SK-MEL-5 (cell line): ENCODE data around the gene GABRR3. TPM values are rescaled to one million over a fixed set of nuclear protein-coding genes. Genes with fewer than 3 reads are reported as not detected.

Experiments used
- DNase-seq: peaks from one replicate; pipeline ENCODE4 v3.0.0-alpha.2; 2016; ENCODE audit warnings: low read depth, low spot score
- in situ Hi-C: cut with HindIII; loops from 2 replicates; pipeline ENCODE4 v1.10.0; 2016; ENCODE audit warnings: low sequenced_read_pairs, high pct_unique_total_duplicates, low pct_unique_long_range_greater_than_20kb
- polyA plus RNA-seq, 2 experiments: library from polyadenylated mRNA; depleted of rRNA; stranded (reverse); fragments of >200 nt; gene quantifications; 2 replicates each; pipeline ENCODE4 v1.2.3, GENCODE V29; 2015
- total RNA-seq: library from RNA; depleted of rRNA; stranded (reverse); fragments of >200 nt; shearing (Covaris generic); gene quantifications from 2 replicates; pipeline ENCODE4 v1.2.3, GENCODE V29; 2014; rRNA removed

Gene GABRR3
- total RNA-seq: not detected in 2 replicates
- not detected in 2 replicates for polyA plus RNA-seq (2015; cell fraction: cytosol; rRNA removed)
- polyA plus RNA-seq (2015; cell fraction: nucleus; rRNA removed): not detected in 2 replicates

GRCh38 chr3:98035208-98035607 lies at the start of gene GABRR3:
GABRR3 (minus strand) TSS chr3:98035315; CDS start chr3:98034987, 328 bp downstream.
- in situ Hi-C loops: no loop called here
- DNase-seq: no peak

- no peak for DNase-seq
- in situ Hi-C loops: no loop called here
These were observed 38.4 kb upstream of the GABRR3 start for GRCh38 chr3:98073486-98073885.

GRCh38 chr3:98070840-98071239 lies 35.7 kb upstream of the GABRR3 start:
- in situ Hi-C loops: no loop called here
- no peak for DNase-seq

GRCh38 chr3:98068824-98069223 lies 33.7 kb upstream of the GABRR3 start:
- DNase-seq: no peak
- in situ Hi-C loops: no loop called here

GRCh38 chr3:98058244-98058960 lies 23.3 kb upstream of the GABRR3 start:
- in situ Hi-C loops: no loop called here

GRCh38 chr3:98057631-98058030 lies 22.5 kb upstream of the GABRR3 start:
- in situ Hi-C loops: no loop called here
- DNase-seq: no peak

More at GRCh38 chr3:98058244-98058960, 23.3 kb upstream of the GABRR3 start:
- no peak for DNase-seq

GRCh38 chr3:98056035-98056434 lies 20.9 kb upstream of the GABRR3 start:
- DNase-seq: no peak
- in situ Hi-C loops: no loop called here

- no peak for DNase-seq
- in situ Hi-C loops: no loop called here
These were observed 14.2 kb upstream of the GABRR3 start for GRCh38 chr3:98049271-98049670.

GRCh38 chr3:98048586-98048985 lies 13.5 kb upstream of the GABRR3 start:
- in situ Hi-C loops: no loop called here
- no peak for DNase-seq

- in situ Hi-C loops: no loop called here
These were observed 6.2 kb upstream of the GABRR3 start for GRCh38 chr3:98041350-98041749.

GRCh38 chr3:98039322-98040024 lies 4.4 kb upstream of the GABRR3 start:
- DNase-seq: peak; percentile 90
- in situ Hi-C loops: no loop called here

More at GRCh38 chr3:98041350-98041749, 6.2 kb upstream of the GABRR3 start:
- no peak for DNase-seq

GRCh38 chr3:98038876-98039275 lies 3.8 kb upstream of the GABRR3 start:
- no peak for DNase-seq
- in situ Hi-C loops: no loop called here

GRCh38 chr3:98038286-98038685 lies 3.2 kb upstream of the GABRR3 start:
- in situ Hi-C loops: no loop called here
- no peak for DNase-seq

GRCh38 chr3:98034486-98034885 lies 629 bp downstream of the GABRR3 start:
- in situ Hi-C loops: no loop called here
- DNase-seq: no peak

GRCh38 chr3:98034036-98034435 lies 1.1 kb downstream of the GABRR3 start:
- in situ Hi-C loops: no loop called here
- no peak for DNase-seq

GRCh38 chr3:98032904-98033303 lies 2.2 kb downstream of the GABRR3 start:
- in situ Hi-C loops: no loop called here
- DNase-seq: no peak

GRCh38 chr3:98032265-98032664 lies 2.9 kb downstream of the GABRR3 start:
- in situ Hi-C loops: no loop called here
- no peak for DNase-seq

- in situ Hi-C loops: no loop called here
- no peak for DNase-seq
These were observed 6.0 kb downstream of the GABRR3 start for GRCh38 chr3:98029083-98029482.

GRCh38 chr3:98027085-98027446 lies 8.0 kb downstream of the GABRR3 start:
- in situ Hi-C loops: no loop called here
- DNase-seq: no peak
